A673 (cell line): ENCODE measurements around the gene KAZN.

Source experiments
- CTCF ChIP-seq: fragments of 300-800, 200-600 bp; sonication (generic); conservative IDR thresholded peaks from 2 replicates; pipeline ENCODE4 v1.5.1; 2017; ENCODE audit warnings: low read depth, mild to moderate bottlenecking, antibody characterized with exemption, low read length, moderate library complexity, mixed read lengths
- EZH2 ChIP-seq: fragments of 200-600 bp; sonication (generic); IDR thresholded peaks from 2 replicates; pipeline ENCODE4 v1.6.1; 2017; ENCODE audit warnings: borderline replicate concordance, low read depth, mild to moderate bottlenecking, mixed read lengths, antibody characterized with exemption, low read length; ENCODE audit not compliant: poor library complexity, severe bottlenecking

- TF ChIP-seq CTCF (no peak), EZH2 (no peak)
Measured at GRCh38 chr1:14603645-14604044, 5.2 kb downstream of the KAZN start.
